KMS-11 (cell line): ENCODE results near the gene RNASE7.

Experiments used
- H2AFZ ChIP-seq: fragments of 200-600 bp; sonication (generic); 2 replicates; pipeline ENCODE4 v1.6.1; 2016; ENCODE audit warnings: antibody characterized with exemption, mixed run types, low read depth
- H3K27ac ChIP-seq: fragments of 200-600 bp; sonication (generic); 2 replicates; pipeline ENCODE4 v1.6.1; 2016; ENCODE audit warnings: mild to moderate bottlenecking, mixed run types
- H3K27me3 ChIP-seq: fragments of 200-600 bp; sonication (generic); 2 replicates; pipeline ENCODE4 v1.6.1; 2017; ENCODE audit warnings: mild to moderate bottlenecking, low read depth, mixed run types, moderate library complexity; ENCODE audit not compliant: insufficient read depth
- H3K36me3 ChIP-seq: fragments of 200-600 bp; sonication (generic); 2 replicates; pipeline ENCODE4 v1.6.1; 2017; ENCODE audit warnings: mild to moderate bottlenecking, mixed run types; ENCODE audit not compliant: insufficient read depth
- H3K4me1 ChIP-seq: fragments of 200-600 bp; sonication (generic); 2 replicates; pipeline ENCODE4 v1.6.1; 2016; ENCODE audit warnings: mild to moderate bottlenecking, low read depth, mixed run types; ENCODE audit not compliant: poor library complexity, severe bottlenecking
- H3K4me2 ChIP-seq: fragments of 200-600 bp; sonication (generic); 2 replicates; pipeline ENCODE4 v1.7.0; 2016; ENCODE audit warnings: mild to moderate bottlenecking, mixed run types
- H3K4me3 ChIP-seq: fragments of 200-600 bp; sonication (generic); IDR thresholded peaks from 2 replicates; pipeline ENCODE4 v1.6.1; 2017; ENCODE audit warnings: low read depth, low read length, mixed read lengths; ENCODE audit not compliant: insufficient read depth
- H3K79me2 ChIP-seq: fragments of 200-600 bp; sonication (generic); 2 replicates; pipeline ENCODE4 v1.6.1; 2016; ENCODE audit warnings: low read depth, mixed run types; ENCODE audit not compliant: insufficient read depth
- H3K9ac ChIP-seq: fragments of 200-600 bp; sonication (generic); 2 replicates; pipeline ENCODE4 v1.6.1; 2016; ENCODE audit warnings: mild to moderate bottlenecking, mixed run types
- H4K20me1 ChIP-seq: fragments of 200-600 bp; sonication (generic); 2 replicates; pipeline ENCODE4 v1.6.1; 2016; ENCODE audit warnings: mild to moderate bottlenecking, mixed run types; ENCODE audit not compliant: insufficient read depth
- TF ChIP-seq, protein P1 (sequence below): fragments of 200-600 bp; sonication (generic); conservative IDR thresholded peaks from 2 replicates; pipeline ENCODE4 v1.6.1; 2017; ENCODE audit warnings: low read depth, mild to moderate bottlenecking, antibody characterized with exemption, low read length, moderate library complexity, mixed read lengths

RNASE7 gene

DNA sequence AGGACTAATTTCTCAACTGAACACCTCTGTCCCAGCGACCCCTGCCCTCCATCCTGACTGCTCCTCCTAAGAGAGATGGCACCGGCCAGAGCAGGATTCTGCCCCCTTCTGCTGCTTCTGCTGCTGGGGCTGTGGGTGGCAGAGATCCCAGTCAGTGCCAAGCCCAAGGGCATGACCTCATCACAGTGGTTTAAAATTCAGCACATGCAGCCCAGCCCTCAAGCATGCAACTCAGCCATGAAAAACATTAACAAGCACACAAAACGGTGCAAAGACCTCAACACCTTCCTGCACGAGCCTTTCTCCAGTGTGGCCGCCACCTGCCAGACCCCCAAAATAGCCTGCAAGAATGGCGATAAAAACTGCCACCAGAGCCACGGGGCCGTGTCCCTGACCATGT, 756 bp downstream of the RNASE7 start:
- no peaks in the 10 kb centered on the region for H3K4me1 ChIP-seq

DNA sequence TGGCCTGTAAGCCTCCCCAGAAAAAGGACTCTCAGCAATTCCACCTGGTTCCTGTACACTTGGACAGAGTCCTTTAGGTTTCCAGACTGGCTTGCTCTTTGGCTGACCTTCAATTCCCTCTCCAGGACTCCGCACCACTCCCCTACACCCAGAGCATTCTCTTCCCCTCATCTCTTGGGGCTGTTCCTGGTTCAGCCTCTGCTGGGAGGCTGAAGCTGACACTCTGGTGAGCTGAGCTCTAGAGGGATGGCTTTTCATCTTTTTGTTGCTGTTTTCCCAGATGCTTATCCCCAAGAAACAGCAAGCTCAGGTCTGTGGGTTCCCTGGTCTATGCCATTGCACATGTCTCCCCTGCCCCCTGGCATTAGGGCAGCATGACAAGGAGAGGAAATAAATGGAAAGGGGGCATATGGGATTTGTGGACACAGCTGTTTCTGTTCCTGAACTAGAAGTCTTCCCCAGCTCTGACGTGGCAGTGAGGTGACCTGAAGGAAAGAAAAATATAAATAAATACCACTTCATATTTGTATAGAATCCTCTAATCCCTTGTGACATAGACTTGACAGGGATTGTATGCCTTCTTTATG, 1.3 kb downstream of the RNASE7 start:
- Histone ChIP-seq H3K36me3 (no peaks in the 10 kb centered on the region), H4K20me1 (no peaks in the 10 kb centered on the region), H3K4me2 (no peak overlapping the region), H3K27ac (no peak overlapping the region), H3K4me3 (no peak overlapping the region), H2AFZ (no peak overlapping the region), H3K9ac (no peak overlapping the region), H3K4me1 (no peaks in the 10 kb centered on the region), H3K27me3 (no peaks in the 10 kb centered on the region), H3K79me2 (no peaks in the 10 kb centered on the region)
- TF ChIP-seq, protein P1, sequence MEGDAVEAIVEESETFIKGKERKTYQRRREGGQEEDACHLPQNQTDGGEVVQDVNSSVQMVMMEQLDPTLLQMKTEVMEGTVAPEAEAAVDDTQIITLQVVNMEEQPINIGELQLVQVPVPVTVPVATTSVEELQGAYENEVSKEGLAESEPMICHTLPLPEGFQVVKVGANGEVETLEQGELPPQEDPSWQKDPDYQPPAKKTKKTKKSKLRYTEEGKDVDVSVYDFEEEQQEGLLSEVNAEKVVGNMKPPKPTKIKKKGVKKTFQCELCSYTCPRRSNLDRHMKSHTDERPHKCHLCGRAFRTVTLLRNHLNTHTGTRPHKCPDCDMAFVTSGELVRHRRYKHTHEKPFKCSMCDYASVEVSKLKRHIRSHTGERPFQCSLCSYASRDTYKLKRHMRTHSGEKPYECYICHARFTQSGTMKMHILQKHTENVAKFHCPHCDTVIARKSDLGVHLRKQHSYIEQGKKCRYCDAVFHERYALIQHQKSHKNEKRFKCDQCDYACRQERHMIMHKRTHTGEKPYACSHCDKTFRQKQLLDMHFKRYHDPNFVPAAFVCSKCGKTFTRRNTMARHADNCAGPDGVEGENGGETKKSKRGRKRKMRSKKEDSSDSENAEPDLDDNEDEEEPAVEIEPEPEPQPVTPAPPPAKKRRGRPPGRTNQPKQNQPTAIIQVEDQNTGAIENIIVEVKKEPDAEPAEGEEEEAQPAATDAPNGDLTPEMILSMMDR: no peak

More for the DNA sequence above, 756 bp downstream of the RNASE7 start:
- H3K9ac ChIP-seq: no peak overlapping the region
- no peak overlapping the region for H3K27ac ChIP-seq
- no peak overlapping the region for H3K4me2 ChIP-seq
- no peaks in the 10 kb centered on the region for H3K36me3 ChIP-seq
- H4K20me1 ChIP-seq: no peaks in the 10 kb centered on the region
- TF ChIP-seq, protein P1: no peak
- H3K27me3 ChIP-seq: no peaks in the 10 kb centered on the region
- no peak overlapping the region for H2AFZ ChIP-seq
- no peak overlapping the region for H3K4me3 ChIP-seq
- no peaks in the 10 kb centered on the region for H3K79me2 ChIP-seq

DNA sequence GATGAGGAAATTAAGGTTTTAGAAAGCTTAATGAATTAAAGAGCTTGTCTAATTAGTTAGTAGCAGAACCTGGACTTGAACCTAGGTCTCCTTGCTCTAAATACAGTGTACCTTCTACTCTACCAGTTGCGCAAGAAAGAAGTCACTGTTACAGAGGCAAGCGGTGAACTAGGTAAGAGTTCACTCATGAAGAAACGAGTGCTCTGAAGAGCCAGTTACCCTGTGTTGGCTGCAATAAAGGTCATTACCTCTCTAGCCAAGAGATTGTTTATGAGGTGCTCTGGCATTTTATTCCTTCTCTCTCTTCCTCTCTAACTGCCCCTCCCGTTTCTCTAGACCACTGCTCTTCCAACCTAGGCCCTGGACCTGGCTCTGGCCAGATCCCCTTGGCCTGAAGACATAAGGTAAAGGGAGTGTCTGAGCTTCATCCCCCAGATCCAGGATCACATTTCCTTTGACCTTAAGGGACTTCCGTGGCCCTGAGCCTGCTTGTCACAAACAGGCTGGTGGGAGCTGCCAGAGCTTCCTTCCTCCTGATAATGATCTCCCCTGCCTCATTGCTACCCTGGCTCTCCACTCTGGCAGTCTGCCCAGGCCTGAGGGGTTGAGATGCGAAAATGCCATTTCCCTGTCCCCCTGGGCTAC, 1.9 kb downstream of the RNASE7 start:
- Histone ChIP-seq H3K79me2 (no peaks in the 10 kb centered on the region), H3K36me3 (no peaks in the 10 kb centered on the region), H3K4me1 (no peaks in the 10 kb centered on the region), H3K4me3 (no peak overlapping the region), H2AFZ (no peak overlapping the region), H3K27me3 (no peaks in the 10 kb centered on the region), H4K20me1 (no peaks in the 10 kb centered on the region), H3K9ac (no peak overlapping the region), H3K4me2 (no peak overlapping the region), H3K27ac (no peak overlapping the region)
- TF ChIP-seq, protein P1: no peak

DNA sequence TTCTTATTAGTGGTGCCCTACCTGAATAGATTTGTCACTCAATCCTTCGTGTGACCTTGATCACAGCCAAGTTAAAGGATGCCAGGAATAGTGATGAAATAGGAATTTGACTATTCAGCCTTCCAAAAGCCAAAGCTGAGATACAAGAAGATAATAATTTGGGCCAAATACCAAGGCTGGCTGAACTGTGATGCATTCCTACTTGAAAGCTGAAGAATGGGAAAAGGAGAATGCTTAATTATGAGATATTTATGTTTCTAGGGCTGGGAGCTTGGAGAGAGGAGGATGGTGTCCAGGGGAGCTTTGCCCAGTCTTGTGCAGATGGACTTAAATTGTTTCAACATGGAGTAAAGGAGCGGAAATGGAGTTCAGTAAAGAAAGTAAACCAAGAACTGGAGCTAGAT, 5.2 kb downstream of the RNASE7 start:
- H3K4me3 ChIP-seq: no peak overlapping the region
- TF ChIP-seq, protein P1: no peak
- no peaks in the 10 kb centered on the region for H3K79me2 ChIP-seq
- H3K27ac ChIP-seq: no peak overlapping the region
- no peaks in the 10 kb centered on the region for H3K4me1 ChIP-seq
- H3K36me3 ChIP-seq: no peaks in the 10 kb centered on the region
- no peak overlapping the region for H2AFZ ChIP-seq
- H3K9ac ChIP-seq: no peak overlapping the region
- no peak overlapping the region for H3K4me2 ChIP-seq
- H3K27me3 ChIP-seq: no peaks in the 10 kb centered on the region
- no peaks in the 10 kb centered on the region for H4K20me1 ChIP-seq
